A673 (cell line): Measurements from ENCODE around the gene GDF15.

Experiments used
- EZH2 ChIP-seq: fragments of 200-600 bp; sonication (generic); IDR thresholded peaks from 2 replicates; pipeline ENCODE4 v1.6.1; 2017; ENCODE audit warnings: borderline replicate concordance, low read depth, mild to moderate bottlenecking, mixed read lengths, antibody characterized with exemption, low read length; ENCODE audit not compliant: poor library complexity, severe bottlenecking
- TF ChIP-seq, protein P1 (sequence below): fragments of 300-800, 200-600 bp; sonication (generic); conservative IDR thresholded peaks from 2 replicates; pipeline ENCODE4 v1.5.1; 2017; ENCODE audit warnings: low read depth, mild to moderate bottlenecking, antibody characterized with exemption, low read length, moderate library complexity, mixed read lengths

DNA sequence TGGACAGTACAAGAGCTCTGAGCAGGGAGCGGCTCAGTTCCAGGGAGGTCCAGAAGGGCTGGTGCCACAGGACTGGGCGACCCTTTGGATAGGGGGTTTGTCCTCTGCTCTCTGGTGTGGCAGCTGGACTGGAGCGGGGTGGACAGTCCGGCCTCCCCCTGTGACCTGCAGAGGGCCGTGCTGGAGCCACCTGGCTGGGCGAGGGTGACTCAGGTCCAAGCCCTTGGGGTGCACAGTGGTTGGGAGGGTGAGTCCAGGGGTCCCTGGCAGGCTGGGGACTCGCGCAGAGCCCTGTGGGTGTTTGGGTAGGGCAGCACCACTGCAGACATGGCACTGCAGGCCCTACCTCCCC is 40.4 kb downstream of the GDF15 start:
- TF ChIP-seq, protein P1, sequence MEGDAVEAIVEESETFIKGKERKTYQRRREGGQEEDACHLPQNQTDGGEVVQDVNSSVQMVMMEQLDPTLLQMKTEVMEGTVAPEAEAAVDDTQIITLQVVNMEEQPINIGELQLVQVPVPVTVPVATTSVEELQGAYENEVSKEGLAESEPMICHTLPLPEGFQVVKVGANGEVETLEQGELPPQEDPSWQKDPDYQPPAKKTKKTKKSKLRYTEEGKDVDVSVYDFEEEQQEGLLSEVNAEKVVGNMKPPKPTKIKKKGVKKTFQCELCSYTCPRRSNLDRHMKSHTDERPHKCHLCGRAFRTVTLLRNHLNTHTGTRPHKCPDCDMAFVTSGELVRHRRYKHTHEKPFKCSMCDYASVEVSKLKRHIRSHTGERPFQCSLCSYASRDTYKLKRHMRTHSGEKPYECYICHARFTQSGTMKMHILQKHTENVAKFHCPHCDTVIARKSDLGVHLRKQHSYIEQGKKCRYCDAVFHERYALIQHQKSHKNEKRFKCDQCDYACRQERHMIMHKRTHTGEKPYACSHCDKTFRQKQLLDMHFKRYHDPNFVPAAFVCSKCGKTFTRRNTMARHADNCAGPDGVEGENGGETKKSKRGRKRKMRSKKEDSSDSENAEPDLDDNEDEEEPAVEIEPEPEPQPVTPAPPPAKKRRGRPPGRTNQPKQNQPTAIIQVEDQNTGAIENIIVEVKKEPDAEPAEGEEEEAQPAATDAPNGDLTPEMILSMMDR, result no peak
- TF ChIP-seq EZH2, result no peak
